GM20431 (cell line): ENCODE results near the gene OGFOD2.

Experiments
- in situ Hi-C: fragments of 300-500 bp; cut with MseI, MboI; formaldehyde crosslinking; loops from one replicate; pipeline ENCODE4 v1.15.0; 2020; ENCODE audit warnings: low sequenced_read_pairs; ENCODE audit not compliant: unreplicated experiment

Gene OGFOD2

DNA sequence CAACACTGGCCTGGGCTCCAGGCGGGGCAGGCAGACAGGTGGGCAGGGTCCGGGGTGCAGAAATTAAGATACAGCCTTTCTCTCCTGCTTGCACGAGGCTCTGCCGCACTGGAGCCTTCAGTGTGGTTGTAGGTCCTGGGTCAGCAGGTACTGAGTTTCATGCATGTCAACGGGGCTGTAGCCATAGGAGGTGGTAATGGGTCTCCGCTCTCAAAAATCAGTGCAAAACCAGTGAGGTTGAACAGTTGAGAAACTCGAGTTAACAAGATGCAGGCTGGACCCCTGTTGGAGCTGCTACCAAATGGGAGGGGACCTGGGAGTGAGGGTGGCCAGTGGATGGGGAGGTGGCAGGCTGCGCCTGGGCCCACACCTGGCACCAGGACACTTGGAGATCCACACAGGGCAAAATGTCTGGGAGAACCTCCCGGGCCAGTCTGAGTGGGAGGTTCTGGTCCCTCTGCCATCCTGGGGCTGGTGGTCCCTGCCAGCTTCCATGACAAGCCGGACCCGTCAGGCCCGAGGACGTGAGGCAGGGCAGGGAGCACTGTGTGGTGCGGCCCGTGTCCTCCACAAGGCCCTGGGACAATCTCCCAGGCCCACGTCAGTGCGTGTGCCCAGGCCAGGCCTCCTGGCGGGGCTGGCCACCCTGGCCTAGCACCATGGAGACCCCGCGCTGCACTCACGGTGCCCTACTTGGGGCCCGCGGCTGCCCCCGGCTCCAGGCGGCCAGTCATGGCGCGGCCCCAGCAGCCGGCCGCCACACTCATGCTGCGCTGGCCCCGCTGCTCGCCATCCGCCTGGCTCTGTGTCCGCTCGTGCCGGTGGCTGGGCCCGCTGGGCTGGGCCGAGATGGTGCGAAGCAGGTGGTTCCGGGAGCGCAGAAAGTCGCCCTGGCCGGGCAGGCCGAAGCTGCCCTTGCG, 10.6 kb downstream of the OGFOD2 start:
- in situ Hi-C loops = no loop called here

DNA sequence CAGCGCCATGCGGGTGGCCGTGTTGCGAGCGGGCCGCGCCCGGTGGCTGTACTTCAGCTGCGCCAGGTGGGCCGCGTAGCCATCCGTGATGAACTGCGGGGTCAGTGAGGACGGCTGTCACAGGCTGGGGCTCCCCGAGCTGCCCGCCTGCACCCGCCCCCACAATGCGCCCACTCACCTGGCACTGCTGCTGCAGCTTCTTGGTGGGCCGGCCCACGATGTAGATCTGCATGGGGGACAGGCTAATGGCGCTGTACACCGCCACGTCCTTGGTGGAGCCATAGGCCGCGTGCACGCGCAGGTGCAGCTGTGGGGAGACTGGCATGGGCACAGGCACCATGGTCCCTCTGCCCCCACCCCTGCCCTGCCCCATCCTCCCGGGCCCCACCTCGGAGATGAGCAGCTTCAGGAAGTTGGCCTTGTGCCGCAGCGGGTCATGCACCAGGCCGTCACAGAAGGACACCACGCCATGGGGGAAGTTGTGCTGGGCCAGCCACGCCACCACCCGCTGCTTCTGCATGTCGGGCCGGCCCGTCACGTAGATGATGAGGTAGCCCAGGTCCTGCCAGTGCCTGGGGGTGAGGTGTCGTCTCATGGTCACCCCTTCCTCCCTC, 11.3 kb downstream of the OGFOD2 start:
- in situ Hi-C loops = no loop called here

DNA sequence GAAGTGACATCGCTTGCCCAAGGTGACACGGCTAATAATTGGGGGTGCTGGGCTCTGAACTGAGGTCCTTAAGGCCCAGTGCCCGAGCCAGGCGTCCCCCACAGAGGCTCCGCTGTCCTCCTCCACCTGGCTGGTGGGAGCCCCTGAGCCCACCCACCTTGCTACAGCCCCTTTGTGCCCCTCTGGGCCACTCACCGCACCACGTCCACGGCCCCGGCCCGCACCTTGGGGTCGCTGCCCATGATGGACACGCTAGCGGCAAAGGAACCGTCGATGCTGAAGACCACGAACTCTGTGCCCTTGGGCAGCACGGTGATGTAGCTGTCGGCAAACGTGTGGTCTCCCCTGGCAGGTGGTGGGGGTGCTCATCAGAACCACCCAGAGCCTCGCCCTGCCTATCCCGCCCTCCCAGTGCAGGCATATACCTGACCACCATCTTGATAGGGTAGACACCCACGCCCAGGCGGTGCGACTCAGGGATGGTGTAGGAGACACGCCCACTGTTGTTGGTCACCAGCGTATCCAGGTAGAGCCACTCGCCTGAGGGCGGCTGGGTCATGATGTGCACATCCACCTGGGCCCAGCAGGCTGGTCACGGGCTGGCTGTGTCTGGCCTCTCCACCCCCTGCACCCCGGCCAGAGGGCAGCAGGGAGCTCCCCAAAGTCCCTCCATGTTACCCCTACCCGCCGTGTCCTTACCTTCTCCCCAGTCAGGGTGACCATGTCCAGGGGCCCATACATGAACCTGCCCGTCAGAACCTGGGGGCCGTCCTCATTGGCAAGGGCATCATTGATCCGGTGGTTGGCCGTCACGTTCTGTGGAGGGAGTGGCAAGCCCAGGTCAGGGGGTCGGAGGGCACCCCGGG, 12.3 kb downstream of the OGFOD2 start:
- in situ Hi-C loops = no loop called here

DNA sequence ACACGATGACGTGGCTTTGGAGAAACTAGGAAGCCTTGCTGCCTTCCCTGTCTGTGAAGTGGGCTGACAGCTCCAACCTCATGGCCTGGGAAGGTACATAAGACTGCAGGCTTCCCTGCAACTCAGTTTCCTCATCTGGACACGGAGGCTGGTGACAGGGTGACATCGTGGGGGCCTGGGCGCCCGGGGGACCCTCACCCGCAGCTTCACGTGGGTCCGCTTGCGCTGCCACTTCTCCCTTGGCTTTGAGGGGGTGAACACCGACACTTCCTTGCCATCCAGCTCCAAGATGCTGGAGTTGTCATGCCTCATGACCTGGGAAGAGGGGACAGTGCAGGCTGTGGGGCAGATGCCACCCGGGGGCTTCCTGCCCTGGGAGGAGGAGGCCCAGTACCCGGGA, 13.0 kb downstream of the OGFOD2 start:
- in situ Hi-C loops = no loop called here

DNA sequence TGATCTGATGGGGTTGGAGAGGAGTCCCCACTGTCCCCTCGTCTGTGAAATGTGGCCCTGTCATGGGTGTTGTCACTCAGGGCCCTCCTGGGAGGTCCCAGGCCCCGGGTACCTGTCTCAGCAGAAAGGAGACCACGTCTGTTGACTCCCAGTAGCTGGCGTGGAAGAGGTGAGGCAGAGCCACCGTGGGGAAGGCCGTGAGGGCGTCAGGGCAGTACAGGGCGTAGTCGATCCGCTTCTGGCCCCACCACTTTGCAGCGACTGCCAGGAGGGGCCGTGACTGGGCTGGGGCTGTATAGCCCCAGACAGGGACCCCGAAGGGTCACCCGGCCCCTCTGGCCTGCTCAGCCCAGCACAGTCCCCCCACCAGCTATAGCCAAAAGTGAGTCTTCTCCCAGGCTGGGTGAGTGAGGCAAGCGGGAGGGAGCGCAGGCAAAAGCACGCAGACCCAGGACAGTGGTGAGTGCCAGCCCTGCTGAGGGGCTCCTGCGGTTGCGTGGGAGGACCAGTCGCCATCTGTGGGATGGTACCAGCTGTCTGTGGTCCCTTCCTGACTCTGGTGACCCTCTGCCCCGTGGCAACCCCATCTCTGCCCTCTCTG, 13.7 kb downstream of the OGFOD2 start:
- in situ Hi-C loops = no loop called here

DNA sequence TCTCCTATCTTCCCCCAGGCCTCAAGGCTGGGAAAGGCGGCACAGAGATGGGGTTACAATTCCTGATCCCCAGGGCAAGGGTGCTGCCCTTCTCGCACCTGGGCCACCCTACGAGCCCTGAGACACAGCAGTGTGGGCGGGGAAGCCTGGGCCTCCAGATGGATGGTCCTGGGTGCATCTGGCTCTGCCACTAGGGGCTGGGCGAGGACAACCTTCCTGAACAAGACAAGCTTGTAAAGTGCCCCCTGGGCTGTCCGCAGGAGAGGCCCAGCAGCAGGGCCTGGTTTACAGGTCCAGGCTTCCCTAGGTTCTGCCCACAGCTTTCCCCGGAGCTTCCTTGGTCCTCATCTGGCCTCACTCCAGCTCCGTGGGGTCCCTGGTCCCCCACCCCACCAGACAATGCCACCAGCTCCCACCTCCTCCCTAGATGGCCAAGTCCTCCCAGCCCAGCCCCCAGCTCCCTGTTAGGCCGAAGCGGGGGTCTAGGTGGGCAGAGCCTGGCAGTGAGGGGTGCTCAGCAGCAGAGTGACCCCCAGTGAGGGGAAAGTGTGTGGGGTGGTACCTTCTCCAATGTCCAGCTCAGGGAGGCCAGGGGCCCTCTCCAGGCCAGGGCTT, 14.3 kb downstream of the OGFOD2 start:
- in situ Hi-C loops = no loop called here

DNA sequence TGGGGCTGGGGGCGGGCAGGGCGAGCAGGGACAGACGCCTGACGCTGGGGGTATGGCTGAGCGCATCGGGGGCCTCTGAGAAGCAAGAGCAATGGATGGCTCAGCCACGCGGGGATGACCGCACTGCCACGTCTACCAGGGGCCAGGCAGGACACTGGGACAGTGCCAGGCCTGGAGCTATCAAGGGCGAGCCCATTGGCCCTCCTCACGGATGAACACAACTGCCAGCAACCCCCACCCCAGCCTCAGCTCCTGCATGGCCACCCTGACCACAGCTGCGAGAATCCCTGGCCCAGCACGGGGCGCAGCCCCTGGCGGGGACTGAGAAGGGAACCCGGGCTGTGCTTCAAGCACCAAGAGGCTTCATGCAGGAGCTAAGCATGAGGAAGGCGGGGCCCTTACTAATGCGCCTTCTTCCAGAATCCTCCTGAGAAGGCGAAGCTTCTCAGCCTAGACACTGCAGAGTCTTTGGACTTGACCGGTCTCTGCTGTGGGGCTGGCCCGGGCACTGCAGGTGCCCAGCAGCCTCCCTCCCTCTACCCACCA, 14.9 kb downstream of the OGFOD2 start:
- in situ Hi-C loops = no loop called here

DNA sequence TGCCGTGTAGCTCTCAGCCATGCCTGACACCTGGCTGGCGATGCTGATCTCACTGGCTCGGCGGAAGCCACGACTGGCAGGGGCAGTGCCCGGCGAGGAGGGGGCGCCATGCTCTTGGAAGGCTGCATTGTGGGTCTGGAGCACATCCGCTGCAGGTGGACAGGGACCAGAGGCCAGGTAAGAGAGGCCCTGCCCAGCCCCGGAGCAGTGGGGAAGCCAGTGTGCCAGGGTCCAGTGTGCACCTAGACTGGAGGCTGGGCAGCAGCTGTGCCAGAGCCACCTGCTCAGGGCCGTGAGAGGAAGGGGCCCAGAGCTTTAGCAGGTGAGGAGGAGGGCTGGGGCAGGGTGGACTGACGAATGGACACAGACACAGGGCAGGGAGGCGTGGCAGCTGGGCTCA, 15.5 kb downstream of the OGFOD2 start:
- in situ Hi-C loops = no loop called here

DNA sequence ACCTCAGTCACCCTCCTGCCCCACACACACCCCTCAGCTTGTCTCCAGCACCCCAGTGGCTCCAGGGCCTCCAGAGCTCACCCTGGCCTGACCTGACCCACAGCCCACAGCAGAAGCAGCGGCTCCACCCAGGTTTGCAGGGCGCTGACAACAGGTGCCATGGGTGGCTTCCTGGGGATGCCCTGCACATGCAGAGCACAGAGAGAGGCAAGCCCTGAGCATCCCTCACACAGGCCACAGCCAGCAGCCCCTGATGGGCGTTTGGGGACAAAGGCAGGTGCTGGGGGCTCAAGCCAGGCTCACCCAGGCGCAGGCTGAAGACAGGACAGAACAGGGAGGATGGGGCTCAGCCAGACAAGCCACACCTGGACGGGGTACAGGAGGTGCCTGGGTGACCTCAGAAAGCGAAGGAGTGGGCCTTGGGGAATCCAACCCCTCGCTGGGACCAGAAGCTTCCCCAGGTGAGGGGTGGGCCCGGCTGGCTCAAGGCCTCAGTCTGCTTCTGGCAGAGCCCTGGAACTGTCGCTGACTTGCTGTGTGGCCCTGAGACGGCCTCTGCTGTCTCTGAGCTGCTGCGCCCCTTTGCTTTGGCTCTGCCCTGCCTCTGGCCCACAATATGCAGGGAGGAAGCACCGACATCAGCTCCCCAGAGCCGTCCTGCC, 16.0 kb downstream of the OGFOD2 start:
- in situ Hi-C loops = no loop called here

DNA sequence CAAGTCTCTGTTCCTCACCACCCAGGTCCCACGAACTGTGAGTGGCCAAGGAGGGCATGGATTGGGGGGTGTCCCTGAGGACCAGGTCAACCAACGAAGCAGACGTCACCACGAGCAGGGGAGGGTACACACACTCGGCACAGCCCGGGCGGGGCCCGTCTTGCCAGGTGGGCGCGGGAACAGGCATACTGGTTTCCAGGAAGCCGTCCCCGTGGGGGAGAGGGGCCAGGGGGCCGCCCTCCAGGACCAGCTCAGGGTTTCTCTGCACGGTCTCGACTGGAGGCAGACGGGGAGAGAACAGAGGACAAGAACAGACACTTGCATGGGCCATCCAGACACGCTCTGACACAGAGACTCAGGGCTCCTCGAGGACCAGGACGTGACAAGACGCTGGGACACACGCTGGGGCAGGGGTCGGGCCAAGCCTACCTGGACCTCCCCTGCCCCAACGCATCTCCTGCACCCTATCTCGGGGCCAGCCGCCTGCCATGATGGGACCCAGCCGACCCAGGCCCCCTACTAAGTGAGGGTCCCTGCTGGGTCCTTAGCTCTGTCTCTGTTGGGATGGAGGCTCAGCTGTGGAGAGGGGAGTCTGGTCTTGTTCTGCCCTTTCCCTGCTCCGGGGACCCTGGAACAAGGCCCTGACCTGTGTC, 16.7 kb downstream of the OGFOD2 start:
- in situ Hi-C loops = no loop called here

DNA sequence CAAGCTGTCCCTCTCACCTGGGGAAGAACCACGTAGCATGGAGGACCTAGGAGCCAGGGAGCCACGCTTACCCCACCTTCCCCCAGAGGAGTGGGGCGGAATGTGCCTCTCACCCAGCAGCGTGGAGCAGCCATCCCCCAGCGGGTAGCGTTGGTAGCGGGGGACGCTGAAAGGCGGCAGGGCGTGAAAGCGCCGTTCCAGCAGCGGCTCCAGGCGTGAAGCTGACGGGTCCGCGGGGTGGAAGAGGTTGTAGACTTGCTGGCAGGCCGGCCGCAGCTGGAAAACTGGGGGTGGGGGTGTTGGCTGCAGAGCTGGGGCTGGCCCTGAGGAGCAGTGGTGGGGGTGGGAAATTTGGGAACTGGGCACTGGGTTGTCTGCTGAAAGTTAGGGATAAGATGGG, 17.3 kb downstream of the OGFOD2 start:
- in situ Hi-C loops = no loop called here

DNA sequence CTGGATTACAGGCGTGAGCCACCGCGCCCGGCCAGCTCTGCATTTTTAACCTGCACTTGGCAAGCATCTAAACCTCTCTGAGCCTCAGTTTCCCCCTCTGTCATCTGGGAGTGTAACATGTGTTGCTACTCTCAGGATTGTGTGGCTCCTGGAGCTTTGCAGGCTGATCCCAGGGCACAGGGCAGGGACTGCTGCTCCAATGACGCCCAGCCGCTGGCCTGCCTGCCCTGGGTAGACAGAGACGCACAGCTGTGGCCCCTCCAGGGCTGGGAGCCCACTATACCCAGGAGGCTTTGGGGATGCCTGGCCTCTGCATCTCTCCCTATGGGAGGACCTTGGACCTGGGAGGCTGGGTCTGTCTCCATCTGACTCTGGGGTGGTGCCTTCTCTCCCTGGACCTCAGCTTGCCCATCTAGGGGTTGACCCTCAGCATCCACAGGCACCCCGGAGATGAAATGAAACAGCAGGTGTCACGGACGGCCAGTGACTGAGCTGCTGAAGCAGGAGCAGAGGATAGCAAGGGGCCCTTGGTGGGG, 19.2 kb downstream of the OGFOD2 start:
- in situ Hi-C loops = no loop called here

DNA sequence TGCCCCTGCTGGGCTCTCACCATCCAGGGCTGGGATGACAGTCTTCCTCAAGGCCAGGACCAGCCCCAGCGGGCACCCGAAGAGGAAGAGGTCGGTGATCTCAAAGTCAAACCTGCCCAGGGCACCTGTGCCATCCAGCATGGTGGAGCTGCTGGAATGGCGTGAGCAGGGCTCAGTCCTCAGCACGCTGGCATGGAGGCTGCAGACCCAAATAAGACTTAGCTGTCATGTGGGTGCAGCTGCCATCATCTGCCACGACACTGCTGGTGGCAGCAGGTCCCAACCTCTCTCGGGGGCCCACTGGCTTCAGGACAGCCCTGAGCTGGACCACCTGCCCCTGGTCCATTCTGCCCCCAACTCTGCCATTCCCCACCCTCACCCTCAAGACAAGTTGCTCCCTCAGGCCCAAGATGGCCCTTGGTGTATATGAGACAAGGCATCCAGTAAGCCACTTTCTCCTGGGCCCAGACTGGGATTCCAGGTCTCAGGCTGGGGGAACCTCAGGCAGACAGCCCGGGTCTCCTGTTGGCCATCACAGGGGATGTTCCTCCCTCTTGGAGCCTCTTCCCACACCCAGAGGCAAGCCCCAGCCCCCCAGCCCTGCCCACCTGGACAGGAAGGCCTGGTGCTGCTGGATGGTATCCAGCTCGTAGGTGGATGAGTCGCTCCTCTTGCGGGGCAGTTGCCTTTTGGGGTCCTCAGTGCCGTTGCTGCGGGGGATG, 19.9 kb downstream of the OGFOD2 start:
- in situ Hi-C loops = no loop called here

DNA sequence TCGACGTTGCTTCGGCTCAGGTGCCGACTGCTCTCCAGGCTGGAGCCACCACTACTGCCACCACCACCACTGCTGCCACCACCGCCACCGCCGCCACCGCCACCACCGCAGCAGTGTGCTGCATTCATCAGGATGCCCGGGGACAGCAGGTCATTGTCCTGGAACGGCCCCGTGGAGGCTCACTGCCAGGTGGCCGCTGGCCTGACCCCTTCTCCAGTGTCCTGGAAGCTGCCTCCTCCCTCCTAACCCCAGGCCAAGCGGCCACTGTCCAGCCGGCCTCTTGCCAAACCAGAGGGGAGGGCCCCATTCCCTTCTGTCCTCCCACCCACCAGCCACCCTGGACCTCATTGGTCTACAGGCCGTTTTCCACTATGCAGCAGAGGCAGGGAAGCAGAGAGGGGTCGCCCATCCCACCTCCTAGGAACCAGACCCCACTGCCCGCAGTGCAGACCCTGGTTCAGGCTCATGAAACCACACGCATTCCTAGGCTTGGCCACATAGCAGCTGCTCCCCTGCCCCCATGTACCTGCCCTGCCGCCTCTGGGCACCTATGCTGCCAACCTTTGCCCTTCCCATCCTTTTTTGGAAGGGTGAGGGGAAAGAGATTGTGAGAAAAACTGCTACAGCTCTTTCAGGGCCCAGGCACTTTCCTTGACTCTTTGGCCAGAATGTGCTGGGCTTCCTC, 20.6 kb downstream of the OGFOD2 start:
- in situ Hi-C loops = no loop called here

DNA sequence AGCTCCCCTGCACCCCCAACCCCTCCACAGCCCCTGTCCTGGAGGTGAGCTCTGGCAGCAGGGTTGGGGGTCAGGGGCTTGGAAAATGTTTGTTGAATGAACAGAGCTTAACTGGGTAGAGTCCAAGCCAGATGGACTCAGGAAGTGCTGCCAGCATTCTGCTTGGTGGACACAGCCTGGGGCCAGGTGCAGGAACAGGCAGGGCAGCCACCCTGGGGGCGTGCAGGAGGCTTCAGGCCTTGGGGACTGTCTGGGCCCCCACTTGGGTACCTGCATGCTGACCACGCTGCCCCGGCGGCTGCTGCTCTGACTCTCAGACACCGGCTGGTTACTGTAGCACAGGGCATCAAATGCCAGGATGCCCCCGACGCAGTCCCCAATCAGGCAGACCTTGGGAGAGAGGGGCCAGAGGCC, 21.2 kb downstream of the OGFOD2 start:
- in situ Hi-C loops = no loop called here

DNA sequence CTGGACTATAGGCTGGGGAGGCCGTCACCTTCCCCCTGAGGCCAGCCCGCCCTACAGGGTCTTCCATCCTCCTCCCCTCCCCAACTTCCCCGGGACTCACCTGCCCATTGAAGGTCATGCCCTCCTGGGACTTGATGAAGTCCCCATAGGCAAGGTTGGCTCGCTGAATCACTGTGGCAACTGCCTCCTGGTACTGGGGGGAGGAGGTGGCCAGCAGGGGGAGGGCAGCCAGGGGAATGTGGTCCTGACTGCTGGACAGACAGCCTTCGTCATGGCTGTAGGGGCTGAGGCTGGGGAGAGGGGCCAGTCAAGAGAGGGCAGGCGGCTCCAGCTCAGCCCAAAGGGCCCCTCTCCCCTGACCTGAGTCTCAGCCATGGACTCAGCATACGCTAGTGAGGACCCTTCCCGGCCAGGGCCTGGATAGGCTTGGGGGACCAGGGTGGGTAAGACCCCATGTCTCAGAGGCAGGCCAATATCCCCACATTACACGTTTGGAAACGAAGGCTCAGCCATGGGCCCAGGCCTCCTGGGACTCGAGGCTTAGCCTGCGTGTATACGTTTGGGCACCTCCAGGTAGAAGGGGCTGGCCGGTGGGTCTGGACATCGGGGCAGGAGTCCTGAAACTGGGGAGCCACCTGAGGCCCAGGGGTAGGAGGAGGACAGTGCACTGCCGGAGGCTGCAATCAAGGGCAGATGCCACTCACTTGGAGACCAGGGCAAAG, 21.7 kb downstream of the OGFOD2 start:
- in situ Hi-C loops = no loop called here
